ENCODE results near the gene NUP205.

The NUP205 gene

GRCh38 chr7:135597181-135597925 lies 39.6 kb downstream of the NUP205 start:
- WGBS (ENCODE audit: insufficient coverage), result no CpG with 5 or more reads among the region's 2 CpGs
- H3K4me1 ChIP-seq (ENCODE audit: control extremely low read depth in 1 of 4, control insufficient read depth in 4 of 4, insufficient read depth in 4 of 4, low read length in 3 of 4), result no peaks in the 10 kb centered on the region
- peaks cover 12 to 75% (median 48%) of the 10 kb centered on the region in 4 experiments for H3K36me3 ChIP-seq (ENCODE audit: control insufficient read depth in 4 of 4, insufficient read depth in 4 of 4, low read length in 3 of 4)
- peak overlapping the region in 1 of 2 experiments; percentile 27 for H3K27ac ChIP-seq (ENCODE audit: insufficient read depth in 1 of 2, low read depth in 1 of 2, low read length in 2 of 2, poor library complexity in 1 of 2, severe bottlenecking in 2 of 2)
- DNase-seq, result no peak
- ChIA-PET POLR2A (no interaction called here), CTCF (interaction anchor here (1.1 to 1.5 kb wide), 2 partner anchors 14 to 21 kb away, joined by 3 to 5 read pairs; no protein-coding TSS in a partner anchor)
- no peaks in the 10 kb centered on the region for H3K27me3 ChIP-seq (replicated peaks in 2 of 5; ENCODE audit: control insufficient read depth in 4 of 5, insufficient read depth in 5 of 5, low read length in 4 of 5)
- H3K9me3 ChIP-seq (ENCODE audit: control extremely low read depth in 1 of 5, control insufficient read depth in 4 of 5, insufficient read depth in 2 of 5, low read depth in 1 of 5, low read length in 4 of 5), result no peaks in the 10 kb centered on the region
- no peak overlapping the region for H3K4me3 ChIP-seq (ENCODE audit: control insufficient read depth in 1 of 7, extremely low read depth in 1 of 7, insufficient read depth in 4 of 7, low read depth in 2 of 7, low read length in 6 of 7)

GRCh38 chr7:135597926-135598305 lies 40.2 kb downstream of the NUP205 start:
- H3K4me1 ChIP-seq (ENCODE audit: control extremely low read depth in 1 of 4, control insufficient read depth in 4 of 4, insufficient read depth in 4 of 4, low read length in 3 of 4), result no peaks in the 10 kb centered on the region
- peaks cover 14 to 70% (median 51%) of the 10 kb centered on the region in 4 experiments for H3K36me3 ChIP-seq (ENCODE audit: control insufficient read depth in 4 of 4, insufficient read depth in 4 of 4, low read length in 3 of 4)
- ChIA-PET POLR2A (interaction anchor here (0.6 kb wide), 1 partner anchor 230 kb away, joined by 5 read pairs; no protein-coding TSS in a partner anchor), CTCF (interaction anchor here (1.1 to 1.5 kb wide), 2 partner anchors 13 to 20 kb away, joined by 3 to 5 read pairs; no protein-coding TSS in a partner anchor)
- no peaks in the 10 kb centered on the region for H3K9me3 ChIP-seq (ENCODE audit: control extremely low read depth in 1 of 5, control insufficient read depth in 4 of 5, insufficient read depth in 2 of 5, low read depth in 1 of 5, low read length in 4 of 5)
- DNase-seq, result no peak
- no peaks in the 10 kb centered on the region for H3K27me3 ChIP-seq (replicated peaks in 2 of 5; ENCODE audit: control insufficient read depth in 4 of 5, insufficient read depth in 5 of 5, low read length in 4 of 5)
- 100% methylated on average over 2 of the region's 6 CpGs for WGBS (ENCODE audit: insufficient coverage)
- no peak overlapping the region for H3K27ac ChIP-seq (ENCODE audit: insufficient read depth in 1 of 2, low read depth in 1 of 2, low read length in 2 of 2, poor library complexity in 1 of 2, severe bottlenecking in 2 of 2)
- H3K4me3 ChIP-seq (ENCODE audit: control insufficient read depth in 1 of 7, extremely low read depth in 1 of 7, insufficient read depth in 4 of 7, low read depth in 2 of 7, low read length in 6 of 7), result no peak overlapping the region

GRCh38 chr7:135599471-135599870 lies 41.8 kb downstream of the NUP205 start:
- H3K4me3 ChIP-seq (ENCODE audit: control insufficient read depth in 1 of 7, extremely low read depth in 1 of 7, insufficient read depth in 4 of 7, low read depth in 2 of 7, low read length in 6 of 7), result no peak overlapping the region
- DNase-seq, result no peak
- H3K4me1 ChIP-seq (ENCODE audit: control extremely low read depth in 1 of 4, control insufficient read depth in 4 of 4, insufficient read depth in 4 of 4, low read length in 3 of 4), result no peaks in the 10 kb centered on the region
- no peak overlapping the region for H3K27ac ChIP-seq (ENCODE audit: insufficient read depth in 1 of 2, low read depth in 1 of 2, low read length in 2 of 2, poor library complexity in 1 of 2, severe bottlenecking in 2 of 2)
- H3K9me3 ChIP-seq (ENCODE audit: control extremely low read depth in 1 of 5, control insufficient read depth in 4 of 5, insufficient read depth in 2 of 5, low read depth in 1 of 5, low read length in 4 of 5), result no peaks in the 10 kb centered on the region
- H3K27me3 ChIP-seq (replicated peaks in 2 of 5; ENCODE audit: control insufficient read depth in 4 of 5, insufficient read depth in 5 of 5, low read length in 4 of 5), result no peaks in the 10 kb centered on the region
- ChIA-PET POLR2A (no interaction called here), CTCF (no interaction called here)
- H3K36me3 ChIP-seq (ENCODE audit: control insufficient read depth in 4 of 4, insufficient read depth in 4 of 4, low read length in 3 of 4), result peaks cover 19 to 69% (median 52%) of the 10 kb centered on the region in 4 experiments

- Histone ChIP-seq H3K4me3 (ENCODE audit: control insufficient read depth in 1 of 7, extremely low read depth in 1 of 7, insufficient read depth in 4 of 7, low read depth in 2 of 7, low read length in 6 of 7) (no peak overlapping the region), H3K4me1 (ENCODE audit: control extremely low read depth in 1 of 4, control insufficient read depth in 4 of 4, insufficient read depth in 4 of 4, low read length in 3 of 4) (no peaks in the 10 kb centered on the region), H3K9me3 (ENCODE audit: control extremely low read depth in 1 of 5, control insufficient read depth in 4 of 5, insufficient read depth in 2 of 5, low read depth in 1 of 5, low read length in 4 of 5) (no peaks in the 10 kb centered on the region), H3K27me3 (replicated peaks in 2 of 5; ENCODE audit: control insufficient read depth in 4 of 5, insufficient read depth in 5 of 5, low read length in 4 of 5) (no peaks in the 10 kb centered on the region), H3K36me3 (ENCODE audit: control insufficient read depth in 4 of 4, insufficient read depth in 4 of 4, low read length in 3 of 4) (peaks cover 20 to 70% (median 51%) of the 10 kb centered on the region in 4 experiments), H3K27ac (ENCODE audit: insufficient read depth in 1 of 2, low read depth in 1 of 2, low read length in 2 of 2, poor library complexity in 1 of 2, severe bottlenecking in 2 of 2) (no peak overlapping the region)
- WGBS (ENCODE audit: insufficient coverage), result 68% methylated on average over 2 of the region's 2 CpGs
- POLR2A ChIA-PET, result no interaction called here
- DNase-seq, result no peak
- CTCF ChIA-PET, result no interaction called here
These were observed 42.5 kb downstream of the NUP205 start for GRCh38 chr7:135600226-135600625.

- DNase-seq, result no peak
- ChIA-PET POLR2A (no interaction called here), CTCF (no interaction called here)
- Histone ChIP-seq H3K27me3 (replicated peaks in 2 of 5; ENCODE audit: control insufficient read depth in 4 of 5, insufficient read depth in 5 of 5, low read length in 4 of 5) (no peaks in the 10 kb centered on the region), H3K27ac (ENCODE audit: insufficient read depth in 1 of 2, low read depth in 1 of 2, low read length in 2 of 2, poor library complexity in 1 of 2, severe bottlenecking in 2 of 2) (no peak overlapping the region), H3K4me1 (ENCODE audit: control extremely low read depth in 1 of 4, control insufficient read depth in 4 of 4, insufficient read depth in 4 of 4, low read length in 3 of 4) (no peaks in the 10 kb centered on the region), H3K9me3 (ENCODE audit: control extremely low read depth in 1 of 5, control insufficient read depth in 4 of 5, insufficient read depth in 2 of 5, low read depth in 1 of 5, low read length in 4 of 5) (no peaks in the 10 kb centered on the region), H3K4me3 (ENCODE audit: control insufficient read depth in 1 of 7, extremely low read depth in 1 of 7, insufficient read depth in 4 of 7, low read depth in 2 of 7, low read length in 6 of 7) (no peak overlapping the region), H3K36me3 (ENCODE audit: control insufficient read depth in 4 of 4, insufficient read depth in 4 of 4, low read length in 3 of 4) (peaks cover 21 to 74% (median 49%) of the 10 kb centered on the region in 4 experiments)
These were observed 43.5 kb downstream of the NUP205 start for GRCh38 chr7:135601182-135601581.

GRCh38 chr7:135602304-135602703 lies 44.6 kb downstream of the NUP205 start:
- CTCF ChIA-PET, result interaction anchor here (1.0 kb wide), 2 partner anchors 12 to 42 kb away, joined by 3 read pairs; no protein-coding TSS in a partner anchor
- Histone ChIP-seq H3K36me3 (ENCODE audit: control insufficient read depth in 4 of 4, insufficient read depth in 4 of 4, low read length in 3 of 4) (peaks cover 25 to 77% (median 50%) of the 10 kb centered on the region in 4 experiments), H3K4me3 (ENCODE audit: control insufficient read depth in 1 of 7, extremely low read depth in 1 of 7, insufficient read depth in 4 of 7, low read depth in 2 of 7, low read length in 6 of 7) (no peak overlapping the region), H3K9me3 (ENCODE audit: control extremely low read depth in 1 of 5, control insufficient read depth in 4 of 5, insufficient read depth in 2 of 5, low read depth in 1 of 5, low read length in 4 of 5) (no peaks in the 10 kb centered on the region), H3K4me1 (ENCODE audit: control extremely low read depth in 1 of 4, control insufficient read depth in 4 of 4, insufficient read depth in 4 of 4, low read length in 3 of 4) (no peaks in the 10 kb centered on the region), H3K27me3 (replicated peaks in 2 of 5; ENCODE audit: control insufficient read depth in 4 of 5, insufficient read depth in 5 of 5, low read length in 4 of 5) (no peaks in the 10 kb centered on the region), H3K27ac (ENCODE audit: insufficient read depth in 1 of 2, low read depth in 1 of 2, low read length in 2 of 2, poor library complexity in 1 of 2, severe bottlenecking in 2 of 2) (no peak overlapping the region)
- no peak for DNase-seq
- WGBS (ENCODE audit: insufficient coverage), result 100% methylated on average over 1 of the region's 1 CpG
- POLR2A ChIA-PET, result no interaction called here

- POLR2A ChIA-PET, result no interaction called here
- no CpG with 5 or more reads among the region's 1 CpG for WGBS (ENCODE audit: insufficient coverage)
- Histone ChIP-seq H3K27ac (ENCODE audit: insufficient read depth in 1 of 2, low read depth in 1 of 2, low read length in 2 of 2, poor library complexity in 1 of 2, severe bottlenecking in 2 of 2) (no peak overlapping the region), H3K9me3 (ENCODE audit: control extremely low read depth in 1 of 5, control insufficient read depth in 4 of 5, insufficient read depth in 2 of 5, low read depth in 1 of 5, low read length in 4 of 5) (no peaks in the 10 kb centered on the region), H3K36me3 (ENCODE audit: control insufficient read depth in 4 of 4, insufficient read depth in 4 of 4, low read length in 3 of 4) (peaks cover 33 to 70% (median 49%) of the 10 kb centered on the region in 4 experiments), H3K27me3 (replicated peaks in 2 of 5; ENCODE audit: control insufficient read depth in 4 of 5, insufficient read depth in 5 of 5, low read length in 4 of 5) (no peaks in the 10 kb centered on the region), H3K4me3 (ENCODE audit: control insufficient read depth in 1 of 7, extremely low read depth in 1 of 7, insufficient read depth in 4 of 7, low read depth in 2 of 7, low read length in 6 of 7) (no peak overlapping the region), H3K4me1 (ENCODE audit: control extremely low read depth in 1 of 4, control insufficient read depth in 4 of 4, insufficient read depth in 4 of 4, low read length in 3 of 4) (no peaks in the 10 kb centered on the region)
- CTCF ChIA-PET, result interaction anchor here (0.8 to 2.2 kb wide), 2 partner anchors 29 to 119 kb away, joined by 3 to 13 read pairs; no protein-coding TSS in a partner anchor
- no peak for DNase-seq
These were observed 58.4 kb downstream of the NUP205 start for GRCh38 chr7:135616136-135616535.
